Ishikawa (cell line): ENCODE measurements around the gene ULK4.

Source experiments
- EP300 ChIP-seq: IDR thresholded peaks from 2 replicates; pipeline ENCODE4 v1.6.1; 2012; ENCODE audit warnings: borderline replicate concordance
- TEAD4 ChIP-seq: IDR thresholded peaks from 2 replicates; pipeline ENCODE4 v1.6.1; 2012
- TF ChIP-seq, protein P1 (sequence below): IDR thresholded peaks from 2 replicates; pipeline ENCODE4 v1.6.1; 2012
- TF ChIP-seq, protein P2 (sequence below): IDR thresholded peaks from 2 replicates; pipeline ENCODE4 v1.6.1; 2012
- TF ChIP-seq, protein P3 (sequence below): IDR thresholded peaks from 2 replicates; pipeline ENCODE4 v1.6.1; 2012; ENCODE audit warnings: low read depth, mild to moderate bottlenecking

DNA sequence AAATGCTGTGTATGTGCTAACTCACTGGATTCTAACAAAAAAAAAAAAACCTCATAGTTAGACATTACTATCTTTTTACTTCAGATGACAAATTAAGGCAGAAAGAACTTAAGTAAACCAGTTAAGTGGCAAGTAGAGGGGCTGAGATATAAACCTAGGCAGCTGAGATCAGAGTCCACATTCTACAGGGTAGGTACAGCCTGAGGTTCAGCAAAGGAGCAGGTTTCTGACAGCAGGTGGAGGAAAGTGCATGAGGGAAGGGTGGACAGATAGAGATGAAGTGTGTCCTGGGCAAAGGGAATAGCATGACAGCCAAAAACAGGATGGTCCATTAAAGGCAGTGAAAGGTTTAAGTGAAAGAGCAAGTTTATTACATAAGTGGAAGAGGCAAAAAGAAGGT lies 329.2 kb downstream of the ULK4 start:
- no peak for TF ChIP-seq TEAD4
- TF ChIP-seq, protein P1, sequence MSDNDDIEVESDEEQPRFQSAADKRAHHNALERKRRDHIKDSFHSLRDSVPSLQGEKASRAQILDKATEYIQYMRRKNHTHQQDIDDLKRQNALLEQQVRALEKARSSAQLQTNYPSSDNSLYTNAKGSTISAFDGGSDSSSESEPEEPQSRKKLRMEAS, result no peak
- TF ChIP-seq, protein P2, sequence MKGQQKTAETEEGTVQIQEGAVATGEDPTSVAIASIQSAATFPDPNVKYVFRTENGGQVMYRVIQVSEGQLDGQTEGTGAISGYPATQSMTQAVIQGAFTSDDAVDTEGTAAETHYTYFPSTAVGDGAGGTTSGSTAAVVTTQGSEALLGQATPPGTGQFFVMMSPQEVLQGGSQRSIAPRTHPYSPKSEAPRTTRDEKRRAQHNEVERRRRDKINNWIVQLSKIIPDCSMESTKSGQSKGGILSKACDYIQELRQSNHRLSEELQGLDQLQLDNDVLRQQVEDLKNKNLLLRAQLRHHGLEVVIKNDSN, result no peak
- TF ChIP-seq, protein P3, sequence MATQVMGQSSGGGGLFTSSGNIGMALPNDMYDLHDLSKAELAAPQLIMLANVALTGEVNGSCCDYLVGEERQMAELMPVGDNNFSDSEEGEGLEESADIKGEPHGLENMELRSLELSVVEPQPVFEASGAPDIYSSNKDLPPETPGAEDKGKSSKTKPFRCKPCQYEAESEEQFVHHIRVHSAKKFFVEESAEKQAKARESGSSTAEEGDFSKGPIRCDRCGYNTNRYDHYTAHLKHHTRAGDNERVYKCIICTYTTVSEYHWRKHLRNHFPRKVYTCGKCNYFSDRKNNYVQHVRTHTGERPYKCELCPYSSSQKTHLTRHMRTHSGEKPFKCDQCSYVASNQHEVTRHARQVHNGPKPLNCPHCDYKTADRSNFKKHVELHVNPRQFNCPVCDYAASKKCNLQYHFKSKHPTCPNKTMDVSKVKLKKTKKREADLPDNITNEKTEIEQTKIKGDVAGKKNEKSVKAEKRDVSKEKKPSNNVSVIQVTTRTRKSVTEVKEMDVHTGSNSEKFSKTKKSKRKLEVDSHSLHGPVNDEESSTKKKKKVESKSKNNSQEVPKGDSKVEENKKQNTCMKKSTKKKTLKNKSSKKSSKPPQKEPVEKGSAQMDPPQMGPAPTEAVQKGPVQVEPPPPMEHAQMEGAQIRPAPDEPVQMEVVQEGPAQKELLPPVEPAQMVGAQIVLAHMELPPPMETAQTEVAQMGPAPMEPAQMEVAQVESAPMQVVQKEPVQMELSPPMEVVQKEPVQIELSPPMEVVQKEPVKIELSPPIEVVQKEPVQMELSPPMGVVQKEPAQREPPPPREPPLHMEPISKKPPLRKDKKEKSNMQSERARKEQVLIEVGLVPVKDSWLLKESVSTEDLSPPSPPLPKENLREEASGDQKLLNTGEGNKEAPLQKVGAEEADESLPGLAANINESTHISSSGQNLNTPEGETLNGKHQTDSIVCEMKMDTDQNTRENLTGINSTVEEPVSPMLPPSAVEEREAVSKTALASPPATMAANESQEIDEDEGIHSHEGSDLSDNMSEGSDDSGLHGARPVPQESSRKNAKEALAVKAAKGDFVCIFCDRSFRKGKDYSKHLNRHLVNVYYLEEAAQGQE, result no peak
- no peak for TF ChIP-seq EP300
